ENCODE data around the gene GFOD2. TPM values are rescaled to one million over a fixed set of nuclear protein-coding genes. Genes with fewer than 3 reads are reported as not detected.

The GFOD2 gene
- total and polyA plus RNA-seq, 2 of the 13 experiments (the other 11 are each of a cell fraction or from before 2014, with no cell fraction given): 11.1 to 17.2 TPM

DNA sequence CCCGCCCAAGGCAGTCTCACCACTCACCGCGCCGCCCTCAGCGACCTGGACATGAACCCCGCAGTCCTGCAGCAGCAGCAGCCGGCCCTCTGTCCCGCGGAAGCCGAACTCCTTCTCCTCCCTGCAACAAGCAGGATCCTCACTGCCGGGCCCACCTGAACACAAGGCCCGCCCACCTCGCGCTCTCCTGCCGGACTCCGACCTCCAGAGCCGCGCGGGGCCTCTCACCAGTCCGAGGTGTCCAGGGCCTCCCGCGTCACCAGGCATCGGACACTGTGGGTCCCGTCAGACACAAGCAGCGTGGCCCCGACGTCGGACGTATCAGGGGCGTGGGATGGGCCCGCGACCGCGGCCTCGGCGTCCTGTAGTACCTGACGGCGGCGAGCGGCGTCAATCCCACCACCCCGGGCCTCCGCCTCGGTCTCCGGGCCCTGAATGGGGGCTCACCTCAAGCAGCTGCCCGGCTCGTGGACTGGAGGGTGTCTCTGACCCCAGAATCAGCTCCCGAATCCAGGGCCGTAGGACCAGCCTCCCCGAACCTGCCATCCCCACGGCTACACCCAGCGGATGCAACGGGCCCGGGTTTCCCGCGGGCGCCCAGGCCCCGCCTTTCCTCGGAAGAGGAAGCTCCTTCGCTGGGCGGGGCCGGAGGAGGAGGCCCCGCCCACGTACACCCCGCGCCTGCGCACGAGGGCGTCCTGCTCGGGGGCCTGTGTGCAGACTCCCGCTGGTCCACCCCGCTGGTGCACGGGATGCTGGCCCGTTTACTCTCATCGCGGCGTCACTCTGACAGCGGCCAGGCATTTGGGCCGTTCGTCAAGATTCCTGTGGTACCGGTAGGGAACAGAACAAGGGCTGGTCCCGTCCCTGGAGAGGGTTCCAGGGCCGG, 59.2 kb downstream of the GFOD2 start, which contains the start of gene ACD (continued):
- TF ChIP-seq, protein P1, sequence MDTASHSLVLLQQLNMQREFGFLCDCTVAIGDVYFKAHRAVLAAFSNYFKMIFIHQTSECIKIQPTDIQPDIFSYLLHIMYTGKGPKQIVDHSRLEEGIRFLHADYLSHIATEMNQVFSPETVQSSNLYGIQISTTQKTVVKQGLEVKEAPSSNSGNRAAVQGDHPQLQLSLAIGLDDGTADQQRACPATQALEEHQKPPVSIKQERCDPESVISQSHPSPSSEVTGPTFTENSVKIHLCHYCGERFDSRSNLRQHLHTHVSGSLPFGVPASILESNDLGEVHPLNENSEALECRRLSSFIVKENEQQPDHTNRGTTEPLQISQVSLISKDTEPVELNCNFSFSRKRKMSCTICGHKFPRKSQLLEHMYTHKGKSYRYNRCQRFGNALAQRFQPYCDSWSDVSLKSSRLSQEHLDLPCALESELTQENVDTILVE (CRISPR knock-in tag; IDR thresholded peaks at IDR 0.05): peak; percentile 15; the same call in 1 of the 2 replicates
- TF ChIP-seq SMAD9 (CRISPR knock-in tag; IDR thresholded peaks at IDR 0.05) (peak; percentile 70), SIN3B (IDR thresholded peaks at IDR 0.05; ENCODE audit: low read length) (peak; percentile 51; the same call in 1 of the 2 replicates), ATM (IDR thresholded peaks at IDR 0.05; ENCODE audit: borderline replicate concordance) (no peak), ZNF468 (CRISPR knock-in tag; IDR thresholded peaks at IDR 0.05) (no peak), TP53 (CRISPR knock-in tag; conservative IDR thresholded peaks at IDR 0.05) (no peak), ZMYM4 (CRISPR knock-in tag; IDR thresholded peaks at IDR 0.05) (no peak; the same call in 1 of the 2 replicates), ZFP36L2 (CRISPR knock-in tag; IDR thresholded peaks at IDR 0.05) (no peak), ZBTB7B (CRISPR knock-in tag; IDR thresholded peaks at IDR 0.05) (peak; percentile 67; the same call in 1 of the 2 replicates), CTCF (CRISPR knock-in tag; IDR thresholded peaks at IDR 0.05) (peak; percentile 21), FOSL1 (CRISPR knock-in tag; IDR thresholded peaks at IDR 0.05; ENCODE audit: borderline replicate concordance) (no peak), ZFX (CRISPR knock-in tag; IDR thresholded peaks at IDR 0.05; ENCODE audit: low read depth) (peak; percentile 97), NFRKB (IDR thresholded peaks at IDR 0.05) (no peak), NPAS2 (CRISPR knock-in tag; IDR thresholded peaks at IDR 0.05; ENCODE audit: borderline replicate concordance) (no peak), ZNF382 (CRISPR knock-in tag; IDR thresholded peaks at IDR 0.05; ENCODE audit: borderline replicate concordance) (no peak), ZNF781 (CRISPR knock-in tag; IDR thresholded peaks at IDR 0.05; ENCODE audit: borderline replicate concordance, not compliant biosample characterization) (peak; percentile 71), CCDC6 (CRISPR knock-in tag; IDR thresholded peaks at IDR 0.05) (peak; percentile 93)
- TF ChIP-seq, protein P2, sequence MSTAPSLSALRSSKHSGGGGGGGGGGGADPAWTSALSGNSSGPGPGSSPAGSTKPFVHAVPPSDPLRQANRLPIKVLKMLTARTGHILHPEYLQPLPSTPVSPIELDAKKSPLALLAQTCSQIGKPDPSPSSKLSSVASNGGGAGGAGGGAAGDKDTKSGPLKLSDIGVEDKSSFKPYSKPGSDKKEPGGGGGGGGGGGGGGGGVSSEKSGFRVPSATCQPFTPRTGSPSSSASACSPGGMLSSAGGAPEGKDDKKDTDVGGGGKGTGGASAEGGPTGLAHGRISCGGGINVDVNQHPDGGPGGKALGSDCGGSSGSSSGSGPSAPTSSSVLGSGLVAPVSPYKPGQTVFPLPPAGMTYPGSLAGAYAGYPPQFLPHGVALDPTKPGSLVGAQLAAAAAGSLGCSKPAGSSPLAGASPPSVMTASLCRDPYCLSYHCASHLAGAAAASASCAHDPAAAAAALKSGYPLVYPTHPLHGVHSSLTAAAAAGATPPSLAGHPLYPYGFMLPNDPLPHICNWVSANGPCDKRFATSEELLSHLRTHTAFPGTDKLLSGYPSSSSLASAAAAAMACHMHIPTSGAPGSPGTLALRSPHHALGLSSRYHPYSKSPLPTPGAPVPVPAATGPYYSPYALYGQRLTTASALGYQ (CRISPR knock-in tag; IDR thresholded peaks at IDR 0.05): no peak; the same call in 1 of the 2 replicates
- TF ChIP-seq, protein P3, sequence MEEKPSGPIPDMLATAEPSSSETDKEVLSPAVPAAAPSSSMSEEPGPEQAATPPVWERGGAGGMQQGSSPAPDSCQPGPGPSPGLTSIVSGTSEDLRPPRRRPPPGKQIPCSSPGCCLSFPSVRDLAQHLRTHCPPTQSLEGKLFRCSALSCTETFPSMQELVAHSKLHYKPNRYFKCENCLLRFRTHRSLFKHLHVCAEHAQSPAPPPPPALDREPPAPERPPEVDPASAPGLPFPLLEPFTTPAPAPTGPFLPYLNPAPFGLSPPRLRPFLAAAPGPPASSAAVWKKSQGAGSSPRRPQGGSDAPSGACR (CRISPR knock-in tag; IDR thresholded peaks at IDR 0.05): no peak
- TF ChIP-seq, protein P4, sequence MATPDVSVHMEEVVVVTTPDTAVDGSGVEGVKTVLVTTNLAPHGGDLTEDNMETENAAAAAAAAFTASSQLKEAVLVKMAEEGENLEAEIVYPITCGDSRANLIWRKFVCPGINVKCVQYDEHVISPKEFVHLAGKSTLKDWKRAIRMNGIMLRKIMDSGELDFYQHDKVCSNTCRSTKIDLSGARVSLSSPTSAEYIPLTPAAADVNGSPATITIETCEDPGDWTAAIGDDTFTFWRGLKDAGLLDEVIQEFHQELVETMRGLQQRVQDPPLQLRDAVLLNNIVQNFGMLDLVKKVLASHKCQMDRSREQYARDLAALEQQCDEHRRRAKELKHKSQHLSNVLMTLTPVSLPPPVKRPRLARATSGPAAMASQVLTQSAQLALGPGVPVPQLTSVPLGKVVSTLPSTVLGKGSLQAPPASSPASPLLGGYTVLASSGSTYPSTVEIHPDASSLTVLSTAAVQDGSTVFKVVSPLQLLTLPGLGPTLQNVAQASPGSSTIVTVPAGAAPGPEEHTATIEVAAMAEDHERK (CRISPR knock-in tag; IDR thresholded peaks at IDR 0.05; ENCODE audit: low read depth): 0 out of 2 replicates have a peak, but pooled peaks have one; percentile 29
- TF ChIP-seq, protein P5, sequence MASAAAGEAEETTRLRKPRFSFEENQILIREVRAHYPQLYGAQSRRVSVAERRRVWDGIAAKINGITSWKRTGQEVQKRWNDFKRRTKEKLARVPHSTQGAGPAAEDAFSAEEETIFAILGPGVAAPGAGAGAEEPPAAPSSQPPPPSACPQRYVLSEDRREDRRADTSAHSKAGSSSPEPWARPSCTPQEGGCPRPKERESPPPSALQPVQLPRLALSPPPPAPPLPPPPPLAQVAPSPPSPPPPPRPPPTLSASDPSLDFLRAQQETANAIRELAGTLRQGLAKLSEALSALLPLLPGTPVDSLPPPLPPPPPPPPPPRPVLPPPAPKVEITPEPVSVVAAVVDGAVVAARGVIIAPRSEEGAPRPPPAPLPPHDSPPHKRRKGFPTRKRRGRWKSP (CRISPR knock-in tag; IDR thresholded peaks at IDR 0.05): no peak; the same call in none of the 2 replicates
